Keratinocyte (primary cell): ENCODE results near the gene CRTC2. TPM values are rescaled to one million over a fixed set of nuclear protein-coding genes. Genes with fewer than 3 reads are reported as not detected.

Source experiments
- DNase-seq: peaks from one replicate; pipeline ENCODE4 v3.0.0-alpha.2; 2011; ENCODE audit warnings: low read depth, missing footprints, low spot score
- FAIRE-seq: peaks from 2 replicates; lab custom pipeline; 2011; peaks lifted over from hg19 to GRCh38; lab: Jason Lieb, UNC
- H2AFZ ChIP-seq: 2 replicates; pipeline ENCODE4 v1.6.0; 2012; ENCODE audit warnings: low read length, control low read depth, inconsistent platforms; ENCODE audit not compliant: control insufficient read depth
- H3K27ac ChIP-seq: 2 replicates; pipeline ENCODE4 v1.5.1; 2011; ENCODE audit warnings: low read length; ENCODE audit not compliant: control insufficient read depth, insufficient read depth
- H3K27me3 ChIP-seq: 3 replicates; pipeline ENCODE4 v1.6.0; 2011; ENCODE audit warnings: low read length; ENCODE audit not compliant: control insufficient read depth, insufficient read depth; ENCODE audit errors: extremely low read depth
- H3K36me3 ChIP-seq, 2 experiments: 2 replicates in 1 of 2; 3 replicates in 1 of 2; pipeline ENCODE4 v1.5.1; 2011; ENCODE audit warnings: low read length in 2 of 2, mild to moderate bottlenecking in 1 of 2; ENCODE audit not compliant: control insufficient read depth in 2 of 2, insufficient read depth in 2 of 2; ENCODE audit errors: extremely low read depth in 1 of 2
- H3K4me1 ChIP-seq: 3 replicates; pipeline ENCODE4 v1.5.1; 2011; ENCODE audit warnings: low read length; ENCODE audit not compliant: control insufficient read depth, insufficient read depth; ENCODE audit errors: extremely low read depth
- H3K4me2 ChIP-seq: 3 replicates; pipeline ENCODE4 v1.6.0; 2011; ENCODE audit warnings: low read depth, low read length; ENCODE audit not compliant: control insufficient read depth, insufficient read depth; ENCODE audit errors: extremely low read depth
- H3K4me3 ChIP-seq, 3 experiments: fragments of 200-600 bp in 1 of 3; sonication (generic) in 1 of 3; 2 replicates in 2 of 3; 3 replicates in 1 of 3; pipeline ENCODE4 v1.5.1; 2011 to 2016; ENCODE audit warnings: low read length in 3 of 3, mild to moderate bottlenecking in 3 of 3, control low read depth in 2 of 3, inconsistent platforms in 1 of 3, low read depth in 1 of 3, mixed read lengths in 1 of 3, mixed run types in 1 of 3, moderate library complexity in 1 of 3; ENCODE audit not compliant: control insufficient read depth in 2 of 3, insufficient read depth in 2 of 3; ENCODE audit errors: extremely low read depth in 1 of 3
- H3K79me2 ChIP-seq: 2 replicates; pipeline ENCODE4 v1.6.0; 2012; ENCODE audit warnings: low read length; ENCODE audit not compliant: control insufficient read depth, insufficient read depth
- H3K9ac ChIP-seq: 3 replicates; pipeline ENCODE4 v1.6.0; 2011; ENCODE audit warnings: low read length; ENCODE audit not compliant: control insufficient read depth, insufficient read depth; ENCODE audit errors: extremely low read depth
- H3K9me1 ChIP-seq: 3 replicates; pipeline ENCODE4 v1.6.0; 2011; ENCODE audit warnings: low read length; ENCODE audit not compliant: control insufficient read depth, insufficient read depth; ENCODE audit errors: extremely low read depth
- H3K9me3 ChIP-seq: 2 replicates; pipeline ENCODE4 v1.5.1; 2012; ENCODE audit warnings: low read depth, low read length; ENCODE audit not compliant: control insufficient read depth
- H4K20me1 ChIP-seq: 3 replicates; pipeline ENCODE4 v1.6.0; 2011; ENCODE audit warnings: low read length; ENCODE audit not compliant: control insufficient read depth, insufficient read depth; ENCODE audit errors: extremely low read depth
- CTCF ChIP-seq, 3 experiments: IDR thresholded peaks in 1 of 3; conservative IDR thresholded peaks in 1 of 3; optimal IDR thresholded peaks in 1 of 3; 2 replicates in 2 of 3; 3 replicates in 1 of 3; pipeline versions ENCODE3 to v1.5.1; 2011; ENCODE audit warnings: low read length in 3 of 3, mild to moderate bottlenecking in 3 of 3, moderate library complexity in 2 of 3, control low read depth in 1 of 3, inconsistent platforms in 1 of 3; ENCODE audit not compliant: insufficient read depth in 2 of 3; ENCODE audit errors: extremely low read depth in 1 of 3
- EZH2 ChIP-seq: IDR thresholded peaks from one replicate; pipeline ENCODE4 v1.6.1; 2012; ENCODE audit warnings: inconsistent platforms, mild to moderate bottlenecking, low read length, moderate library complexity
- dilution Hi-C: fragments of 300-500 bp; cut with MboI; formaldehyde crosslinking; loops from one replicate; pipeline ENCODE4 v1.7.0; 2020; ENCODE audit warnings: low sequenced_read_pairs; ENCODE audit not compliant: extremely low pct_ligation_motif_present
- polyA plus RNA-seq, 5 experiments: library from polyadenylated mRNA; depleted of rRNA in 3 of 5; stranded (reverse) in 3 of 5; stranded (forward) in 1 of 5; unstranded in 1 of 5; fragments of >200 nt; gene quantifications; 1 replicate in 1 of 5; 2 replicates in 3 of 5; 3 replicates in 1 of 5; pipeline versions ENCODE4 v1.2.1 to v1.2.3, GENCODE V29; 2011 to 2012; ENCODE audit warnings: missing spikeins in 2 of 5, low read depth in 1 of 5, low replicate concordance in 1 of 5

Gene CRTC2
- polyA plus RNA-seq, 1 donor (not counting 4 experiments of a cell fraction or from before 2014, with no cell fraction given) = 15.9 TPM

GRCh38 chr1:153937331-153937730, 21.1 kb downstream of the CRTC2 start:
- no peaks in the 10 kb centered on the region for H3K9me1 ChIP-seq
- dilution Hi-C loops = no loop called here
- FAIRE-seq (no peak), DNase-seq (no peak)
- no peaks in the 10 kb centered on the region for H3K27me3 ChIP-seq
- no peak overlapping the region for H3K9ac ChIP-seq
- no peak overlapping the region for H3K4me3 ChIP-seq
- H3K4me2 ChIP-seq = no peak overlapping the region
- no peaks in the 10 kb centered on the region for H3K9me3 ChIP-seq
- no peaks in the 10 kb centered on the region for H4K20me1 ChIP-seq
- H3K36me3 ChIP-seq = peaks cover 43 to 45% of the 10 kb centered on the region in 2 experiments
- no peak for TF ChIP-seq CTCF (optimal IDR thresholded peaks at IDR 0.05 in 1 of 3, IDR thresholded peaks at IDR 0.05 in 1 of 3, conservative IDR thresholded peaks at IDR 0.05 in 1 of 3; ENCODE audit: extremely low read depth in 1 of 3, insufficient read depth in 2 of 3, low read length in 3 of 3)
- TF ChIP-seq EZH2 = no peak
- H2AFZ ChIP-seq = no peak overlapping the region
- H3K27ac ChIP-seq = no peak overlapping the region
- no peaks in the 10 kb centered on the region for H3K4me1 ChIP-seq
- H3K79me2 ChIP-seq = no peaks in the 10 kb centered on the region

GRCh38 chr1:153936011-153936802, 22.2 kb downstream of the CRTC2 start:
- no peak overlapping the region for H3K4me3 ChIP-seq
- no peak overlapping the region for H3K4me2 ChIP-seq
- H2AFZ ChIP-seq = no peak overlapping the region
- no peak overlapping the region for H3K27ac ChIP-seq
- H3K4me1 ChIP-seq = no peaks in the 10 kb centered on the region
- H3K9ac ChIP-seq = no peak overlapping the region
- H3K79me2 ChIP-seq = no peaks in the 10 kb centered on the region
- H3K9me1 ChIP-seq = no peaks in the 10 kb centered on the region
- no peak for TF ChIP-seq CTCF (optimal IDR thresholded peaks at IDR 0.05 in 1 of 3, IDR thresholded peaks at IDR 0.05 in 1 of 3, conservative IDR thresholded peaks at IDR 0.05 in 1 of 3; ENCODE audit: extremely low read depth in 1 of 3, insufficient read depth in 2 of 3, low read length in 3 of 3)
- TF ChIP-seq EZH2 = no peak
- H3K9me3 ChIP-seq = no peaks in the 10 kb centered on the region
- H3K27me3 ChIP-seq = no peaks in the 10 kb centered on the region
- H4K20me1 ChIP-seq = no peaks in the 10 kb centered on the region
- dilution Hi-C loops = no loop called here
- no peak for DNase-seq
- no peak for FAIRE-seq
- peaks cover 42% of the 10 kb centered on the region in 2 experiments for H3K36me3 ChIP-seq
